Putamen (tissue), 1 donor: Measurements from ENCODE around the gene P4HA3.

Experiments used
- DNase-seq: peaks from one replicate; pipeline ENCODE4 v3.0.0-alpha.2; 2016; ENCODE audit warnings: low spot score

P4HA3 gene

GRCh38 chr11:74262725-74263124 lies 48.7 kb downstream of the P4HA3 start:
- no peak for DNase-seq

- DNase-seq, result peak; percentile 7
Measured at GRCh38 chr11:74257959-74258553, 53.4 kb downstream of the P4HA3 start.

GRCh38 chr11:74256378-74257133 lies 54.9 kb downstream of the P4HA3 start:
- no peak for DNase-seq

GRCh38 chr11:74255741-74256375 lies 55.6 kb downstream of the P4HA3 start:
- DNase-seq, result peak; percentile 50

- DNase-seq, result no peak
Measured at GRCh38 chr11:74253361-74253760, 58.1 kb downstream of the P4HA3 start.

GRCh38 chr11:74249496-74249895 lies 61.9 kb downstream of the P4HA3 start:
- DNase-seq, result no peak

GRCh38 chr11:74248469-74248868 lies 63.0 kb downstream of the P4HA3 start:
- no peak for DNase-seq

- no peak for DNase-seq
Measured at GRCh38 chr11:74238243-74238642, 73.2 kb downstream of the P4HA3 start.

GRCh38 chr11:74237541-74237940 lies 73.9 kb downstream of the P4HA3 start:
- DNase-seq, result no peak

- no peak for DNase-seq
Measured at GRCh38 chr11:74235121-74235520, 76.3 kb downstream of the P4HA3 start.

- no peak for DNase-seq
Measured at GRCh38 chr11:74233683-74234082, 77.8 kb downstream of the P4HA3 start.

- DNase-seq, result no peak
Measured at GRCh38 chr11:74232311-74232950, 79.0 kb downstream of the P4HA3 start.

- no peak for DNase-seq
Measured at GRCh38 chr11:74226907-74227306, 84.5 kb downstream of the P4HA3 start.

GRCh38 chr11:74225565-74225964 lies 85.9 kb downstream of the P4HA3 start:
- DNase-seq, result no peak

GRCh38 chr11:74221816-74222215 lies 89.6 kb downstream of the P4HA3 start:
- no peak for DNase-seq

GRCh38 chr11:74220376-74220775 lies 91.1 kb downstream of the P4HA3 start:
- no peak for DNase-seq
